HG02610 (cell line): ENCODE data around the gene ATP5F1A.
"Not testable (repeated sequence)": the region's sequence is repeated elsewhere in the genome, so short reads cannot be mapped to it uniquely, and the experiment has no call there.

ENCODE experiments used
- ATAC-seq: cut with Tn5 transposase; IDR thresholded peaks from one replicate; pipeline ENCODE4 v1.9.1; 2021; ENCODE audit warnings: mild to moderate bottlenecking, moderate library complexity; ENCODE audit not compliant: unreplicated experiment

The ATP5F1A gene

DNA sequence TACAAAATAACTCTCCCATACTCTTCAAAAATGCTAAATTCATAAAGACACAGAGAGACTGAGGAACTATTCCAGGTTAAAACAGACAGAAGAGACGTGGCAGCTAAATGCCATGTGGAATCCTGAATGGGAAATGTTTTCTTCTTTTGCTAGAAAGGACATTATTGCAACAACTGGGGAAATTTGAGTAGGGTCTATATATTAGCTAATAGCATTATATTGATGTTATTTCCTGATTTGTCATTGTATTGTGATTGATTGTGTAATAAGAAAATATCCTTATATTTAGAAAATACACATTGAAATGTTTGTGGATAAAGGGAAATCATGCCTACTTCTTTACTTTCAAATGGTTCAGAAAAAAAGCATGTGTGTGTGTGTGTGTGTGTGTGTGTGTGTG, 49.5 kb downstream of the ATP5F1A start:
- no peak for ATAC-seq

- ATAC-seq = not testable (repeated sequence)
These were observed 50.7 kb downstream of the ATP5F1A start for GRCh38 chr18:46047369-46047768.

DNA sequence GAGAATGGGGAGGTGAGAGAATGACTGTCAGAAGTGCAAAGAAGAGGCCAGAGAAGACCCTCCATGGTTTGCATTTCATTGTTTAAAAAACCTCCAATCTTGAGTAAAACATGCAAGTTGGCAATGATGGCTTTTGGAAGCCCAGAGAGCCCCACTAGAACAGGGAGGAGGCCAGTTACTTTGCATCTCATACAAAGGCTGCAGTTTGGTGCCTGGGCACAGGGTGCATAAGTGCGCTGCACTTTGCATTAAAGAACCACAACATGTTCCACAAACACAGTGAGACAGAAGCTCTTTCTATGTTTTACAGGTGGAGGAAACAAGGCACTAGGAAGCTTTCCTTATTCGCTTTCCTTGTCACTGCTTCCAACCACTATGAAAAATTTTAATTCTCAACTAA, 51.4 kb downstream of the ATP5F1A start:
- ATAC-seq = no peak

GRCh38 chr18:46046126-46046525, 52.0 kb downstream of the ATP5F1A start:
- ATAC-seq = no peak

GRCh38 chr18:46042571-46043123, 55.4 kb downstream of the ATP5F1A start:
- ATAC-seq = peak; percentile 61

- ATAC-seq = no peak
These were observed 57.4 kb downstream of the ATP5F1A start for GRCh38 chr18:46040747-46041104.

- ATAC-seq = no peak
These were observed 57.9 kb downstream of the ATP5F1A start for GRCh38 chr18:46040033-46040746.

DNA sequence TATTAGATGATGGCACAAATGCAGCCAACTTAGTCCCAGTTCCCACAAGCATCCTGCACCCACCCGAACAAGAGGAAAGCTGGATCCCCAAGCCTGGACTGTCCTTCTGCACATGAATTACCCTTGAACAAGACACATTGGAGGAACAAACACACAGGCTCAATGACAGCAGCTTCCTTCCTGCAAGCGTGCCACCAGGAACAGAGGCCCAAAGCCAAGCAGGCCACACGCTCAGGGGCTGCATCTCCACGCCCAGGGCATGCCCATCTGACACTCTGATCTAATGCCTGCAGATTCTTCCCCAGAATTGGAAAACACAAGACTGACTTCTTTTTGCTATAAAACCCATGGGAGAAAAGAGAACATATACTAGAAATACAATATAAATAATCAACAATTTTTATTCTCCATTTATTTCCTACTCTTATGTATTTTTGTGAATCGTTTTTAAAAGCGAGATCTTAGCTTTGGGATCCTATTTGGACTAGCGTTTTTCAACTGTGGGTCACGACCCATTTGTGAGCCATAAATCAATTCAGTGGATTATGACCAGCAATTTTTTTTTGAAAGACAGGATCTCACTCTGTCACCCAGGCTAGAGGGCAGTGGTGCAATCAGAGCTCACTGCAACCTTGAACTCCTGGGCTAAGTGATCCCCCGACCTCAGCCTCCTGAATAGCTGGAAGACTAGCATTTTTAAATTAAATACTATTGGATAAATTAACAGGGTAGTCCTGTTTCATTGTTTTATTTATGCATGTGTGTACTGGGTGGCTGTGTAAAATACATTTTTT, 60.4 kb downstream of the ATP5F1A start:
- no peak for ATAC-seq

DNA sequence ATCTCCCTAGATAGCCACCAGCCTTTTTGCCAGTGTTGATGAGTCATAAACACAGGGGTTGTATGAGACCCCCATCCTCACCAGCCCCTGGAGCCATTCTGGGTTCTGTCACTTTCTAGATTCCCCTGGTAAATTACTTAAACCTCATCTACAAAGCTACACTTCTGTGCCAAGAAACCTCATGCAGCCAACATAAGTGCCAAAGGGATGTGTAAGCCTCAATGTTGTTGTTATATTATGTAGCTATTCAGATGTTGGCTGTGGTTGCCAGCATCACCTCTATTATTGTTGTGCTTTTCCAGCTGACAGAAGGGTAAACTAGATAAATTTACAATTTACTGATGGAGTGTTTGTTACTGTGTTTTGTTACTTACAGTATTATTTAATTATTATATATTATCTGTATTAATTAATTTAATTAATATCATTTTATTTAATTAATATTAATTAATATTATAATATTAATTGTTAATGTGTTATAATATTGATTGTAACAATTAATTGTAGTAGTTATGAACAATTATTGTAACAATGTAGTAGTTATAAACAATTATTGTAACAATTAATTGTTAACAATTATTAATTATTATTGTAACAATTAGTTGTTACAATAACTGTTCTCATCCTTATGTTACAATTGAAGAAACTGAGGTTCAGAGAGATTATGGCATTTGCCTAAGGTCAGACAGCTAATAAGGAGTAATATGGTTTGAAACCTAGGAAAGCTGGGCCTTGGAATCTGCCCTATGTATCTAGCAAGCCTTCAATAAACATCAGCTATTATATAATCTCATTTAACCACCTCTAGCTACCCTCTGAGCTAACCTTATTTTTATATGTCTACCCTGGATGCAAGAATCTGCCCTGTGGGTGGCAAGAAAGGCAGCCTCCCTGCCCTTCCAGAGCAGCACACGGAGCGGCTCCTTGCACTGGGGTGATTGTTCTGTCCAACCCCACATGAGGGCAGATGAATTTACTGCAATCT, 62.1 kb downstream of the ATP5F1A start:
- ATAC-seq = no peak

DNA sequence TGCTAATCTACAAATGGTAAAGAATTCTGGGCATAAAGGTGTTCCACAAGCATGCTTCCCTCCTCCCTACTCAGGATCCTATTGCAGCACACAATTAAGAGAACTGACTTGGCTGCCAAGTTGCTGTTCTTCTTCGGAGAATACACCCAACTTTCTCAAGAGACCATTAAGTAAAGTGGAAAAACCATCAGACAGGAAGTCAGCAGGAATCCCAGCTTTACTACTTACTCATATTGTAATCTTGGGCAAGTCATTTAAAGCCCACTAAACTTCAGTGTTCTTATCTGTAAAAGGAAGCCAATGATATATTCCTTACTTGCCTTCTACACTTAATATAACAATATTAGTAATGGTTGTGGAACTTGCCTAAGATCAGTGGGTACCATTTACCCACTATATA, 63.9 kb downstream of the ATP5F1A start:
- ATAC-seq = no peak

DNA sequence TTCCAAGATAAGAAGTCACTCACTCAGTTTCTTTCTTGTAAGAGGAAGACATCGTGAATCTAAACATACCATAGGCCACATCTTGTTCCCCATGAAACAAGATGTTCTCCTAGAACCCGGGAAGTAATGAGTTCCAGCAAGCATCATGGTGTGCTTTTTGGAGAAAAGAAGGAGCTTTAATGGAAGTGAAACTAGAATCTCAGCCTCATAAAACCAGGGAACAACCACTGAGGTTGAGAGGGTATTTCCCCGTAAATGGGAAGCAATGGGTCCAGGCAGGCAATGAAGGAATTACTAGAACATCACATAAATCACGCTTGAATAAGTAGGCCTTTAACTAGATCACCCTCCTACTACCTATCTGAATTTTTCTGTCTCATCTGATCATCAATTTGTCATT, 66.4 kb downstream of the ATP5F1A start:
- ATAC-seq = no peak
